Endothelial cell (in vitro differentiated cells): ENCODE results near the gene KIF24. TPM values are rescaled to one million over a fixed set of nuclear protein-coding genes. Genes with fewer than 3 reads are reported as not detected.
"Not testable (repeated sequence)": the region's sequence is repeated elsewhere in the genome, so short reads cannot be mapped to it uniquely, and the experiment has no call there.

ENCODE experiments used
- DNase-seq: peaks from one replicate; pipeline ENCODE4 v3.0.0; 2021; ENCODE audit warnings: low spot score
- H3K27ac Mint-ChIP-seq: one replicate; pipeline ENCODE4 v1.8.0; 2021; ENCODE audit warnings: mixed read lengths, inconsistent platforms; ENCODE audit not compliant: unreplicated experiment
- H3K27me3 Mint-ChIP-seq: one replicate; pipeline ENCODE4 v1.8.0; 2021; ENCODE audit warnings: mild to moderate bottlenecking, moderate library complexity, mixed read lengths, inconsistent platforms; ENCODE audit not compliant: unreplicated experiment
- H3K36me3 Mint-ChIP-seq: one replicate; pipeline ENCODE4 v1.8.0; 2021; ENCODE audit warnings: mild to moderate bottlenecking, low read depth, mixed read lengths, inconsistent platforms; ENCODE audit not compliant: unreplicated experiment
- H3K4me1 Mint-ChIP-seq: one replicate; pipeline ENCODE4 v1.8.0; 2021; ENCODE audit warnings: mild to moderate bottlenecking, mixed read lengths, inconsistent platforms; ENCODE audit not compliant: unreplicated experiment
- H3K4me3 Mint-ChIP-seq: one replicate; pipeline ENCODE4 v1.8.0; 2021; ENCODE audit warnings: mild to moderate bottlenecking, mixed read lengths, inconsistent platforms; ENCODE audit not compliant: unreplicated experiment
- H3K9me3 Mint-ChIP-seq: one replicate; pipeline ENCODE4 v1.8.0; 2021; ENCODE audit warnings: mixed read lengths, inconsistent platforms; ENCODE audit not compliant: unreplicated experiment
- total RNA-seq: library from RNA; stranded (reverse); fragmentation: NEBNext Ultra II Directional; extraction: Animal tissue kit (Norgen Biotek cat#: 25700); gene quantifications from one replicate; pipeline ENCODE4 v1.2.1, GENCODE V29; 2021; ENCODE audit not compliant: unreplicated experiment
- TF ChIP-seq, protein P1 (sequence below): fragments of 200-600 bp; sonication (generic); IDR thresholded peaks from one replicate; pipeline ENCODE4 v1.5.0; 2021; ENCODE audit warnings: antibody characterized with exemption; ENCODE audit not compliant: unreplicated experiment

The KIF24 gene
- total RNA-seq, 1 donor from 2014 or later = 2.2 TPM

GRCh38 chr9:34311499-34312185 is 17.4 kb downstream of the KIF24 start:
- peaks cover 4% of the 10 kb centered on the region for H3K27me3 Mint-ChIP-seq
- H3K36me3 Mint-ChIP-seq = no peaks in the 10 kb centered on the region
- no peak overlapping the region for H3K4me3 Mint-ChIP-seq
- DNase-seq = no peak
- no peaks in the 10 kb centered on the region for H3K4me1 Mint-ChIP-seq
- no peak overlapping the region for H3K27ac Mint-ChIP-seq
- TF ChIP-seq, protein P1, sequence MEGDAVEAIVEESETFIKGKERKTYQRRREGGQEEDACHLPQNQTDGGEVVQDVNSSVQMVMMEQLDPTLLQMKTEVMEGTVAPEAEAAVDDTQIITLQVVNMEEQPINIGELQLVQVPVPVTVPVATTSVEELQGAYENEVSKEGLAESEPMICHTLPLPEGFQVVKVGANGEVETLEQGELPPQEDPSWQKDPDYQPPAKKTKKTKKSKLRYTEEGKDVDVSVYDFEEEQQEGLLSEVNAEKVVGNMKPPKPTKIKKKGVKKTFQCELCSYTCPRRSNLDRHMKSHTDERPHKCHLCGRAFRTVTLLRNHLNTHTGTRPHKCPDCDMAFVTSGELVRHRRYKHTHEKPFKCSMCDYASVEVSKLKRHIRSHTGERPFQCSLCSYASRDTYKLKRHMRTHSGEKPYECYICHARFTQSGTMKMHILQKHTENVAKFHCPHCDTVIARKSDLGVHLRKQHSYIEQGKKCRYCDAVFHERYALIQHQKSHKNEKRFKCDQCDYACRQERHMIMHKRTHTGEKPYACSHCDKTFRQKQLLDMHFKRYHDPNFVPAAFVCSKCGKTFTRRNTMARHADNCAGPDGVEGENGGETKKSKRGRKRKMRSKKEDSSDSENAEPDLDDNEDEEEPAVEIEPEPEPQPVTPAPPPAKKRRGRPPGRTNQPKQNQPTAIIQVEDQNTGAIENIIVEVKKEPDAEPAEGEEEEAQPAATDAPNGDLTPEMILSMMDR = no peak
- H3K9me3 Mint-ChIP-seq = no peaks in the 10 kb centered on the region

DNA sequence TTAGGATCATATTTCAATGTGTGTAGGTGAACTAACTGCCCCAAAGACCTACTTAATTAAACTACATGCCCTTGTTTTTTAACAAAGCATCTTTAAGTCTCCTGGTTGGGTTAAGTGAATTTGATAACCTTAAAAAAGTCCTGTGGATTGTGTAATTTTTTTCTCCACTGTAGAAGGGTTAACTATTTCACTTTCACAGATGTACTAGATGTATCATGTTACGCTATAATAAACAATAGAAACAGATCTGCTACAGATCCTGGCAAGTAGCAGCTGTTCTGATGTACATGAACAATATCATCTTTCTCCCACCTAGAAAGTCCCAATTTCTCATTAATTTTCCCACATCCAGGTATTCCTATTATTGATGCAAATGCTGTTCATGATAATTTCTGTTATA is 18.9 kb downstream of the KIF24 start:
- H3K4me1 Mint-ChIP-seq = no peaks in the 10 kb centered on the region
- no peaks in the 10 kb centered on the region for H3K36me3 Mint-ChIP-seq
- TF ChIP-seq, protein P1 = no peak
- no peak for DNase-seq
- H3K27me3 Mint-ChIP-seq = peaks cover 4% of the 10 kb centered on the region
- H3K4me3 Mint-ChIP-seq = no peak overlapping the region
- no peaks in the 10 kb centered on the region for H3K9me3 Mint-ChIP-seq
- no peak overlapping the region for H3K27ac Mint-ChIP-seq

- H3K4me1 Mint-ChIP-seq, H3K27ac Mint-ChIP-seq, H3K9me3 Mint-ChIP-seq, DNase-seq, H3K4me3 Mint-ChIP-seq, H3K27me3 Mint-ChIP-seq, H3K36me3 Mint-ChIP-seq: not testable (repeated sequence)
Observed at GRCh38 chr9:34308316-34308715, 20.8 kb downstream of the KIF24 start.

DNA sequence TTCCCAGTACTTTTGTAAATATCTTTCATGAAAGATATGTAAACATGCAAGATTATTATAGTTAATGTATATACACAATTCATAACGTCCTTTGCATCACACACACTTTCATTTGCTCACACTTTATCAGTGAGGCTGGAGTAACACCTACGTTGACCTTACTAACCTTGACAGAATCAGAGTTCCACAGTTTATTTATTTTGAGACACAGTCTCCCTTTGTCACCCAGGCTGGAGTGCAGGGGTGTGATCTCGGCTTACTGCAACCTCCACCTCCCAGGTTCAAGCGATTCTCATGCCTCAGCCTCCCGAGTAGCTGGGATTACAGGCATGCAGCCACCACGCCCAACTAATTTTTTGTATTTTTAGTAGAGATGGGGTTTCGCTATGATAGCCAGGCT is 28.0 kb downstream of the KIF24 start:
- H3K9me3 Mint-ChIP-seq, DNase-seq, H3K27ac Mint-ChIP-seq, H3K27me3 Mint-ChIP-seq, H3K4me1 Mint-ChIP-seq, H3K36me3 Mint-ChIP-seq, H3K4me3 Mint-ChIP-seq: not testable (repeated sequence)

DNA sequence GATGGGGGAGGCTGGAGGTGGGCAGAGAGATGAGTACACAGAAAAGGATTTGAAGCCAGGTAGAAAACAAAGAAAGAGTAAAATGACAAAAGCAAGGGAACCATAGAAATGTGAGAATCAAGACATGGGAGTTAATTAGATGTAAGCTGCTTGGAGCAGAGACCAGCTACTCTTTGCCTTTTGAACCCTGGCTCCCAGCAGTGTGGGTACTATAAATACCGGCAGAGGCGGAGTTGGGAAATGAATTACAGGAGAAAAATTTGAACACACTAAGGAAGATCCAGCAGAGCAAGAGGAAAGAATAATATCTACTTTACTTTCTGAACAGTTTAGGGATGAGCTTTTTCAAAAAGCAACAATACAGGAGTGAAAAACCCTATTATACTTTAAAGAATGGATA is 36.5 kb downstream of the KIF24 start:
- H3K36me3 Mint-ChIP-seq = peaks cover 4% of the 10 kb centered on the region
- no peaks in the 10 kb centered on the region for H3K9me3 Mint-ChIP-seq
- H3K27ac Mint-ChIP-seq = no peak overlapping the region
- H3K4me3 Mint-ChIP-seq = no peak overlapping the region
- peaks cover 3% of the 10 kb centered on the region for H3K4me1 Mint-ChIP-seq
- no peak for DNase-seq
- TF ChIP-seq, protein P1 = no peak
- no peaks in the 10 kb centered on the region for H3K27me3 Mint-ChIP-seq

- Mint-ChIP-seq H3K27ac (no peak overlapping the region), H3K9me3 (no peaks in the 10 kb centered on the region), H3K4me3 (no peak overlapping the region), H3K4me1 (peaks cover 3% of the 10 kb centered on the region), H3K27me3 (no peaks in the 10 kb centered on the region), H3K36me3 (peaks cover 4% of the 10 kb centered on the region)
- TF ChIP-seq, protein P1 = no peak
- no peak for DNase-seq
Observed at GRCh38 chr9:34291423-34291822, 37.6 kb downstream of the KIF24 start.
